Activated B cell treated with CpG ODN at 0.5 μM for 24 hours (primary cell): Measurements from ENCODE around the gene SUCLA2. TPM values are rescaled to one million over a fixed set of nuclear protein-coding genes. Genes with fewer than 3 reads are reported as not detected.

Source experiments
- ATAC-seq: fragments of 200-7000 bp; cut with Tn5 transposase; one replicate; pipeline ENCODE4 v1.10.0; 2021; ENCODE audit warnings: low read depth, mild to moderate bottlenecking, moderate library complexity
- CTCF ChIA-PET: fragments of 350-600 bp; sonication (Branson Sonifier 250); formaldehyde crosslinking; loops from one replicate; lab custom pipeline; 2021; ENCODE audit warnings: antibody characterized with exemption; lab: Charles Lee
- POLR2A ChIA-PET: fragments of 350-600 bp; sonication (Branson Sonifier 250); formaldehyde crosslinking; loops from one replicate; lab custom pipeline; 2021; ENCODE audit warnings: antibody characterized with exemption; lab: Charles Lee
- DNase-seq: peaks from one replicate; pipeline ENCODE4 v3.0.0; 2022
- H3K27ac Mint-ChIP-seq: one replicate; pipeline ENCODE4 v1.8.0; 2020; ENCODE audit warnings: mixed read lengths
- H3K27me3 Mint-ChIP-seq: one replicate; pipeline ENCODE4 v1.8.0; 2021; ENCODE audit warnings: mixed read lengths
- H3K36me3 Mint-ChIP-seq: one replicate; pipeline ENCODE4 v1.8.0; 2021; ENCODE audit warnings: low read depth, mixed read lengths
- H3K4me1 Mint-ChIP-seq: one replicate; pipeline ENCODE4 v1.8.0; 2021; ENCODE audit warnings: mixed read lengths
- H3K4me3 Mint-ChIP-seq: one replicate; pipeline ENCODE4 v1.8.0; 2020; ENCODE audit warnings: mild to moderate bottlenecking, mixed read lengths
- H3K9me3 Mint-ChIP-seq: one replicate; pipeline ENCODE4 v1.8.0; 2020; ENCODE audit warnings: mixed read lengths
- CTCF ChIP-seq: fragments of 200-600 bp; IDR thresholded peaks from one replicate; pipeline ENCODE4 v1.8.0; 2022; ENCODE audit warnings: antibody characterized with exemption, mild to moderate bottlenecking
- intact Hi-C: fragments of 100-400 bp; cut with micrococcal nuclease; formaldehyde crosslinking; loops from one replicate; pipeline ENCODE4 v1.15.1; 2024
- total RNA-seq: library from RNA; stranded (reverse); gene quantifications from 2 replicates; pipeline ENCODE4 v1.2.3, GENCODE V29; 2022

The SUCLA2 gene
- total RNA-seq, 1 donor from 2014 or later = 35.8 TPM

GRCh38 chr13:48028066-48028465 is 27.0 kb upstream of the SUCLA2 start:
- no peaks in the 10 kb centered on the region for H3K4me1 Mint-ChIP-seq
- H3K36me3 Mint-ChIP-seq = peaks cover 24% of the 10 kb centered on the region
- no peak for TF ChIP-seq CTCF
- ATAC-seq (no peak), DNase-seq (no peak)
- intact Hi-C loops = no loop called here
- no peak overlapping the region for H3K27ac Mint-ChIP-seq
- no peak overlapping the region for H3K4me3 Mint-ChIP-seq
- CTCF ChIA-PET = interaction anchor here (1.8 kb wide), 1 partner anchor 10 kb away, joined by 4 read pairs; the partner anchor contains the start of gene NUDT15
- H3K9me3 Mint-ChIP-seq = peaks cover 3% of the 10 kb centered on the region
- H3K27me3 Mint-ChIP-seq = no peaks in the 10 kb centered on the region
- POLR2A ChIA-PET = interaction anchor here (2.0 kb wide), 1 partner anchor 10 kb away, joined by 7 read pairs; the partner anchor contains the start of gene NUDT15

GRCh38 chr13:48019796-48020195 is 18.7 kb upstream of the SUCLA2 start:
- Mint-ChIP-seq H3K36me3 (no peaks in the 10 kb centered on the region), H3K9me3 (no peaks in the 10 kb centered on the region), H3K4me3 (no peak overlapping the region), H3K4me1 (no peaks in the 10 kb centered on the region), H3K27ac (no peak overlapping the region), H3K27me3 (no peaks in the 10 kb centered on the region)
- no peak for ATAC-seq
- CTCF ChIA-PET = no interaction called here
- TF ChIP-seq CTCF = no peak
- DNase-seq = no peak
- intact Hi-C loops = no loop called here
- POLR2A ChIA-PET = no interaction called here

GRCh38 chr13:48018637-48019036 is 17.6 kb upstream of the SUCLA2 start:
- CTCF ChIA-PET = no interaction called here

GRCh38 chr13:48014359-48014758 is 13.3 kb upstream of the SUCLA2 start:
- intact Hi-C loops = no loop called here
- ChIA-PET POLR2A (no interaction called here), CTCF (no interaction called here)
- DNase-seq (no peak), ATAC-seq (no peak)
- Mint-ChIP-seq H3K27ac (no peak overlapping the region), H3K4me3 (no peak overlapping the region), H3K36me3 (peaks cover 10% of the 10 kb centered on the region), H3K9me3 (no peaks in the 10 kb centered on the region), H3K4me1 (no peaks in the 10 kb centered on the region), H3K27me3 (no peaks in the 10 kb centered on the region)
- TF ChIP-seq CTCF = no peak

More at GRCh38 chr13:48018637-48019036, 17.6 kb upstream of the SUCLA2 start:
- intact Hi-C loops = no loop called here
- DNase-seq (no peak), ATAC-seq (no peak)
- H3K9me3 Mint-ChIP-seq = no peaks in the 10 kb centered on the region
- H3K27ac Mint-ChIP-seq = no peak overlapping the region
- H3K27me3 Mint-ChIP-seq = no peaks in the 10 kb centered on the region
- no peaks in the 10 kb centered on the region for H3K4me1 Mint-ChIP-seq
- H3K36me3 Mint-ChIP-seq = peaks cover 5% of the 10 kb centered on the region
- POLR2A ChIA-PET = no interaction called here
- TF ChIP-seq CTCF = no peak
- no peak overlapping the region for H3K4me3 Mint-ChIP-seq

- H3K4me3 Mint-ChIP-seq = no peak overlapping the region
- H3K36me3 Mint-ChIP-seq = peaks cover 10% of the 10 kb centered on the region
- ATAC-seq = no peak
- H3K9me3 Mint-ChIP-seq = no peaks in the 10 kb centered on the region
- H3K27me3 Mint-ChIP-seq = no peaks in the 10 kb centered on the region
- no peaks in the 10 kb centered on the region for H3K4me1 Mint-ChIP-seq
- ChIA-PET POLR2A (no interaction called here), CTCF (no interaction called here)
- no peak for TF ChIP-seq CTCF
- H3K27ac Mint-ChIP-seq = no peak overlapping the region
- DNase-seq = no peak
- intact Hi-C loops = no loop called here
Measured at GRCh38 chr13:48012668-48013067, 11.6 kb upstream of the SUCLA2 start.
